ENCODE results near the gene IL1R2. TPM values are rescaled to one million over a fixed set of nuclear protein-coding genes. Genes with fewer than 3 reads are reported as not detected.

The IL1R2 gene
- total RNA-seq, 1 experiment from 2014 or later: 4.3 TPM

DNA sequence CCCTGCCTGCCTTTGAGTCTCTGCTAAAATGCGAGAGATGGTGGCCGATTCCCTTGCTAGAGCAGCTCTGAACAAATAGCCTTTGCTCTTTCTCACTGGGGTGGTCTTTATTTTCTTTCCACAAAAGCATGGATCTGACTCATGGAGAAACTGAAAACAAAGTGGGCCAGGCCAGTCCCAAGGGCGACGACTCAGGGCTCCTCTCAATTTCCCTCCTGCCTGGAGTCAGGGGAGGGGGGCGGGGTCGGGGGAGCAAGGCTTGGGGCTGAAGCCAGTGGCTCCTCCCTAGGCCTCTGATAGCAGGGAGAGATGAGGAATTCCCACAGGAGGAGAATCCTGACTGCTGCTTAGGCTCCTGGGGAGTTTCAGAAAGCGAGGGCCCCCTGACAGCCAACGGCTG lies 17.1 kb upstream of the IL1R2 start:
- no peak for DNase-seq (ENCODE audit: low read depth)

- no peak for DNase-seq (ENCODE audit: low read depth)
Measured at GRCh38 chr2:101975171-101975870, 16.4 kb upstream of the IL1R2 start.

DNA sequence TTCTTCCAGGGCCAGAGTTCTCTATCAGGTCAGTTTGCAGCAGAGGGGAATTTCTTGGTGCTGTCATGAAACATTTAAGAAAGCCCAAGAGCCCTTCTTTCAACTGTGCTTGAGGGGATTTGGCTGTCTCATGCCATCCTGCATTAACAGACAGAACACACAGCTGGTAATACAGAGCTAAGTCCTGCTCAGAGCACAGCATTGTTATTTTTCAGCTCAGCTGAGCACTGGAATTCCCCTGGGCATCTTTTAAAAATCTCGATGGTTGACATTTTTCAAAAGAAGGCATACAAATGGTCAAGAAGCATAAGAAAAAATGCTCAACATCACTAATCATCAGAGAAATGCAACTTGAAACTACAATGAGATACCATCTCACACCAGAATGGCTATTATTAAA lies 14.9 kb upstream of the IL1R2 start:
- DNase-seq (ENCODE audit: low read depth): peak; percentile 41

- DNase-seq (ENCODE audit: low read depth): no peak
Measured at GRCh38 chr2:101980368-101980767, 11.4 kb upstream of the IL1R2 start.

DNA sequence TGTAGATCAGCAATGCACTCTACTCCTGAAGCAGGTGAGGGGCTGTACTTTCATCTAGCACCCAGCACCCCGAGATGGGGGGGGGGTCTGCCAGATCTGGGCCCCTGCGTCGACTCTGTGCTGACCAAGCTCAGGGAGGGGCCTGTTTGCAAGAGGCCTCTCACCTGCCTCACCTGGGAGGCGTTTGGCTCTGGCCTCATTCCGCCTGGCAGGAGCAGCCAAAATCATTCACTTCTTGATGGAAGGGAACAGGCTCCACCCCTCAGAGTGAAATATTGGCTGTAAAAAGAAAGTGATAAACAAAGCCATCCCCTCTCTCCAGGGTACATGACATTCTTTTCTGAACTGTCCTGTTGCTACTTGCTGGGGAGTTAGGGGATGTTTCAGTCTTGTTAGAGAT lies 10.7 kb upstream of the IL1R2 start:
- no peak for DNase-seq (ENCODE audit: low read depth)

DNA sequence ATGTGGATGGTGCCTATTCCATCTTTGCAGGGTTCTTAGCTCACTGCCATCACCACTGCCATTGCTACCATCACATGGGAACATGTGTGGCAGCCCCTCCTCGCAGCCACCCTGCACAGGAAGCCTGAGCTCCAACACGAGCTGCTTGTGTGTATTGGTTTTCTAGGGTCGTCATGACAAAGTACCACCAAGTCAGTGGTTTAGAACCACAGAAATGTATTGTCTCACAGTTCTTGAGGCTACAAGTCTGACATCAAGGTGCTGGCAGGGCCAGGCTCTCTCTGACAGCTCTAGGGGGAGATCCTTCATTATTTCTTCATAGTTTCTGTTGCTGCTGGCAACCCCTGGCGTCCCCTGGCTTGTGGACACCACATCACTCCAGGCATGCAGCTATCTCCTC lies 10.3 kb upstream of the IL1R2 start:
- no peak for DNase-seq (ENCODE audit: low read depth)

- DNase-seq (ENCODE audit: low read depth): no peak
Measured at GRCh38 chr2:101982495-101983029, 9.2 kb upstream of the IL1R2 start.

DNA sequence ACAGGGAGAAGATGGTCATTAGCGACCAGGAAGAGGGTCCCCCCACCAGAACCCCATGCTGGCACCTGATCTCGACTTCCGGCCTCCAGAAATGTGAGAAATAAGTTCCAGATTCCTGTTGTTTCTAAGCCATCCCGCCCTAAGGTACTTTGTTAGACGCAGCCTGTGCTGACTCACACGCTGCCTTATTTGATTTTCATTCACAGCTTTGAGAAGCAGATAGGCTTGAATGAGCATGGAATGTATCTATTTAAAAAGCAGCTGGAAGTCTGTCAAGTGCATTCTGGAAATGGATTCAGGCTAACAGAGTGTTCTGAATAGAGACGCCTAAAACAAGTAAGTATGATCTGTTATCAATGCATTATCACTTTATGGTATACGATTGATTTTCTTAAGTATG lies 8.3 kb upstream of the IL1R2 start:
- peak; percentile 69 for DNase-seq (ENCODE audit: low read depth)

DNA sequence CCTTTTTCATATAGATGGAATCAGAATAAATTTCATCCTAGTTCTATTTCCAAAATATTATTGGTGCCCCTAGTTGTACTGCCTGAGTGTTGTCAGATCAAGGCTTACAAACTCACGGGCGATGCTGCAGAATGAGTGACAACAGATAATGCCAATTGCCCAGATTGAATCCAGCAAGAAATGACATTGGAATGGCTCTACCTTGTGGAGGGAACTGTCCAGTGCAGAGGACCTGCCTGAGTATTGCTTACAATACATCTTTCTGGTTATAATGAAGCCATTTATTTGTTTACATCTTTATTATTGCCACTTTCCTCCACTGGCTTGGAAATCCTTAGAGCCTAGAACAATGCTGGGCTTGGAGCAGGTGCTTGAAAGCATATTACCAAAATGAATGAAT lies 7.8 kb upstream of the IL1R2 start:
- DNase-seq (ENCODE audit: low read depth): peak; percentile 29

- DNase-seq (ENCODE audit: low read depth): no peak
Measured at GRCh38 chr2:101984656-101985055, 7.1 kb upstream of the IL1R2 start.

DNA sequence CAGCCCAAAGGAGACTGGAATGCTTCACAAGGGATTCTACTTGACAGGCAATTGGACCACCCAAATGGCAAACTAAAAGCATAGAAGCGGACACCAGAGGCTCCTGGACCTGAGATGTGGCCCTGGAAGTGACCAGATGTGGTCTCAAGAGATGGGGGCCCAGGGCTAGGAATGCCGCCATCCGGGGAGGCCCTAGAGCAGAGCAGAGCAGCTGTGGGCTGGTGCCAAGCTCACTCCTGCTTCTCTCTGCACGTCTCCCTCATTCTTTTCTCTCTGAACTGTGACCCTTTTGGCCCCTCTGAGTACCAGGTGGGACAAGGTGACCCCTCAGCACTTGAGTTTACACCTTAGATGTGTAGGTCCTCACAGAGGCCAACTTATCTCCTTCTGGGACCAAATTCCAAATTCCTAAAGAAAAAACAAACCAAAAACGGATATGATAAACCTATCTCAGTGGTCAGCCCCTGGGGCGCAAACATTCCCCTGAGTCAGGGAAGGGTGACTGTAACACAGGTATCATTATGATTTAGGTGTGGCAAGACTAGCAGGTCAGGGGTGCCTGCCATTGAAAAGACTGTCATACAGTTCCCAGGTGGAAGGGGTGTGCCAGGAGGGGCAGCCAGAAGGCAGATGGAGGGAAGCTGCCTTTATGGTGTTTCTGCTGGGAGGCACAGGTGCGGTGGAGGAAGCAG lies 6.5 kb upstream of the IL1R2 start:
- no peak for DNase-seq (ENCODE audit: low read depth)

DNA sequence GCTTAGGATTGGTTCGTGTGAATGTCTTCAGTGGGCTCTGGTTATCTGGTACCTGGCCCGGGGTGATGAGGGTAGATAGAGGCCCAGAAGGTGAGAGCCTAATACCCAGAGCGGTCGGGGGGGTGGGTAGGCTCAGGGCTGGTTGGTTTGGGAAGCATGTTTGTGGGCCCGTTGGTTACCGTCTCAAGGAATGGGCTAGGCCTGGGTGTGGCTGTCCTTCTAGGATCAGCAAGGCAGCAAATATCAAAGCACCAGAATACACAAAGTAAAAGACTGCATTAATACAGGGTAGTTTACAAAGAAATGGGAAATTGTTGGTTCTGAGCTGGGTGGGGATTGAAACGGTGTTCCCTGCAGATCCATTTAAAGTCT lies 6.0 kb upstream of the IL1R2 start:
- no peak for DNase-seq (ENCODE audit: low read depth)

GRCh38 chr2:101986376-101986775 lies 5.4 kb upstream of the IL1R2 start:
- DNase-seq (ENCODE audit: low read depth): peak; percentile 81

DNA sequence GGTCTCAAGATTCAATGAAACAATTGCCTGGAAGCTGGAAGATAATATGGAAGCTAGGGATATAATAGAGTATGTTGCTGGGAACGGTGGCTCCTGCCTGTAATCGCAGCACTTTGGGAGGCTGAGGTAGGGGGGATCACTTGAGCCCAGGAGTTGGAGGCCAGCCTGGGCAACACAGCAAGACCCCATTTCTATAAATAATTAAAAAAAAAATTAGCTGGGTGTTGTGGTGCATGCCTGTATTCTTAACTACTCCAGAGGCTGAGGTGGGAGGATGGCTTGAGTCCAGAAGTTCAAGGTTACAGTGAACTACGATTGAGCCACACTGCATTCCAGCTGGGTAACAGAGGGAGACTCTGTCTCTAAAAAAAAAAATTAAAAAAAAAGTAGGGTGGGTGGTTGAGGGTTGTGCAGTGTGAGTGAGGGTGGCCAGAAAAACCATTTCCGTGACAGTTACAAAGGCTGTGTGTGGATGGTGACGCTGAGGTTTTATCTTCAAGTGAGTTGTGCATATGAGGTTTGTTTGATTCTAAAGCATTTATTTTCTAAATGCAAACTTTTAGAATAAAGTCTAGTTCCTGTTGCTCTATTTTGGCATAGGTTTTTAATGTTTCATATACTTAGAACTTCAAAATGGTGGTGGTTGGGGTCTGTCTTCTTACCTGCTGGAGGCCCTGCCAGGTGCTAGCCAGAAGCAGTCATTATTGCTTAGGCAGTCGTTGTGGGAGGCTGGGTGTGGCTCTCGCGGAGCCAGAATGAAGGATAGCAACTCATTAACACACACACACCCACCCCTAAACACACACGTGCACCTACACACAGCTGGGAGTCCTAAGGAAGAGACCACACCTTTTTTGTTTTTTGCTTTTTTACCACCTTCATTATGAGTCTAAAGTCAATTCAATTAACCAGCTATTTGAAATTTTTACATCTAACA lies 4.7 kb upstream of the IL1R2 start:
- DNase-seq (ENCODE audit: low read depth): no peak

GRCh38 chr2:101987832-101988231 lies 3.9 kb upstream of the IL1R2 start:
- no peak for DNase-seq (ENCODE audit: low read depth)

GRCh38 chr2:101988541-101988940 lies 3.2 kb upstream of the IL1R2 start:
- DNase-seq (ENCODE audit: low read depth): no peak

DNA sequence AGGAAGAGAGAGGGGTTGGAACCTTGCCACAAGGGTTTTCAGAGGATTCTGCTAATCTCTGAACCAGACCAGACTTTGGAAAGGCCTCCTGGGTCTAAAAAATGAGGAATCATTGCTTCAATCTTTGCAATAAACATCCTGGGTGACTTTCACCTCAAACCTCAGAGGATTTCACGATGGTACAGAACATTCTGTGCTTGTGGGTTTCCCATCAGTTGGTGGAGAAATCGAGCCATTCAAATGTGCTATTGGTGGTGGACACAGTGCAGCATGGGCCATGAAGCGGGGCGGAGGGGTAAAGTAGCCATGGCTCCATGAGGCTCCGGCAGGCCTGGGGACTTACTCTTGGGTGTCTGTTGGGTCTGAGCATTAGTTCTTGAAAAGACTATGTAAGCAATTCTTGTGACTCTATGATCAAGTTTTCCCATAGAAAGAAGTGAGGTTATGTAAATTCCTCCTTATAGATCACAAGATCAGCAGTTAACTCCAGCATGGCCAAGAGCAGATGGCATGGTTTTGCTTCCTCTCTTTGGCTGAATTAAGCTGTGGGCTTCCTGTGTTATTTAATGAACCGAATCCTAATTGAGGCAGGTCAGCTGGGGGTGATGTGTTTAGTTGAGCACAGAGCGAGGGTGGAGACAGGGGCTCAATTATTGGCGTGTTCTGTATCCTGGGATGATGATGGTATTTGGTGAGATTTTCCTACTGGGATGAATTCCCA lies 1.9 kb upstream of the IL1R2 start:
- no peak for DNase-seq (ENCODE audit: low read depth)

- DNase-seq (ENCODE audit: low read depth): no peak
Measured at GRCh38 chr2:101993772-101994171, 2.0 kb downstream of the IL1R2 start.

- DNase-seq (ENCODE audit: low read depth): no peak
Measured at GRCh38 chr2:101995019-101995418, 3.3 kb downstream of the IL1R2 start.

DNA sequence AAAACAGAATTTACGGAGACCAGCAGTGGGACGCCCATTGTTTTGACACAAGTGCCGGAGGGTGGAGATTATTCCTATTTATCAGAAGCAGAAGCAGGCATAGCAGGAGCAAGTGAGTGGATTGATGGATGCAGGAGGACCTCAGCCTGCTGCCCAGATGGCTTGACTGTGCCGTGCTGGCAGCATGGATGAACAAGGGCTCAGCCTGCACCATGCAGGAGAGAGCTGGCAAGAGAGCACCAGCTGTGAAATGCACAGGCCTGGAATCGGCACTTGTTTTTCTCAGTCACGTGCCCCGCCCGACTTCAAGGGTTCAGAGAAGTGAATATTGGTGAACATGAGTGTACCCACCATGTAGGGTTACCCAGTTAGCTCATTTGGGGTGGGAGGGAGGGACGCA lies 4.0 kb downstream of the IL1R2 start:
- DNase-seq (ENCODE audit: low read depth): no peak

DNA sequence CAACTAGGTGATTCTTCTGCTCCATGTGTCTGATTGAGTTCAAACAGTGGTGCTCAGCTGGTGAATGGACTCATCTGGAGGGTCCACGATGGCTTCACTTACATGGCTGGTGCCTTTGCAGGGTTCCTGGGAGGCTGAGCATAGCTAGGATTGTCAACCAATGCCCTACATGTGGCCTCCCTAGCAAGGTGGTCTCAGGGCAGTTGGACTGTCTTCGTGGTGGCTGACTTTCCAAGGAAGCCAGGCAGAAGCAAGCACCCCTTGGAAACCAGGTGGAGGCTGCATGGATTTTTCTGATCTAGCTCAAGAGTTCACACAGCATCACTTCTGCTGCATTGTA lies 6.8 kb downstream of the IL1R2 start:
- DNase-seq (ENCODE audit: low read depth): no peak
